LNCAP (cell line): Measurements from ENCODE around the gene TMED1.

Source experiments
- CTCF ChIP-seq: fragments of 450-650 bp; IDR thresholded peaks from 2 replicates; pipeline ENCODE4 v1.5.1; 2017; ENCODE audit warnings: mild to moderate bottlenecking

TMED1 gene

GRCh38 chr19:10842788-10843187 is 6.8 kb upstream of the TMED1 start:
- no peak for TF ChIP-seq CTCF

GRCh38 chr19:10839114-10840050 is 3.4 kb upstream of the TMED1 start:
- TF ChIP-seq CTCF = no peak

- TF ChIP-seq CTCF = no peak
Measured at GRCh38 chr19:10838377-10838776, 2.4 kb upstream of the TMED1 start.

GRCh38 chr19:10836479-10837330 is 693 bp upstream of the TMED1 start:
- no peak for TF ChIP-seq CTCF

- no peak for TF ChIP-seq CTCF
Measured at GRCh38 chr19:10835089-10835753, 791 bp downstream of the TMED1 start.

- no peak for TF ChIP-seq CTCF
Measured at GRCh38 chr19:10832939-10833296, 3.1 kb downstream of the TMED1 start.
